ENCODE measurements around the gene AFF3.

AFF3 gene

DNA sequence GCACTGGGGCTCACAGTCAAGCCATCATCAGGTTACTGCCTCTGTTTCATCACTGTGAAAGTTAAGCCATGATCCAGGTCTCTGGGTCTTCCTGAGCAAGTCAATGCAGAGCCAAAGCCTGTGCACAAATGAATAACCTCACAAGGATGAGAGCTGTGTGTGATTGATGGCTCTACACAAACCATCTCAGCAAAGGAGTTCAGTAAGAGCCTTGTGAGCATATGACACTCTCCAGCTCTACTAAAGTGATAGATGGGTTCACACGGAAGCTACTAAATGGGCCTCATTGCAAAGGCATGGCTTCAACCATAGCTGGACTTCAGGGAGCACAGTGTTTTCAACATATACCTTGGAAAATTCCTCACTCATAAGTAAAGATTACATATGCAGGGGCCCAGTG is 101.5 kb downstream of the AFF3 start:
- no peak for DNase-seq

DNA sequence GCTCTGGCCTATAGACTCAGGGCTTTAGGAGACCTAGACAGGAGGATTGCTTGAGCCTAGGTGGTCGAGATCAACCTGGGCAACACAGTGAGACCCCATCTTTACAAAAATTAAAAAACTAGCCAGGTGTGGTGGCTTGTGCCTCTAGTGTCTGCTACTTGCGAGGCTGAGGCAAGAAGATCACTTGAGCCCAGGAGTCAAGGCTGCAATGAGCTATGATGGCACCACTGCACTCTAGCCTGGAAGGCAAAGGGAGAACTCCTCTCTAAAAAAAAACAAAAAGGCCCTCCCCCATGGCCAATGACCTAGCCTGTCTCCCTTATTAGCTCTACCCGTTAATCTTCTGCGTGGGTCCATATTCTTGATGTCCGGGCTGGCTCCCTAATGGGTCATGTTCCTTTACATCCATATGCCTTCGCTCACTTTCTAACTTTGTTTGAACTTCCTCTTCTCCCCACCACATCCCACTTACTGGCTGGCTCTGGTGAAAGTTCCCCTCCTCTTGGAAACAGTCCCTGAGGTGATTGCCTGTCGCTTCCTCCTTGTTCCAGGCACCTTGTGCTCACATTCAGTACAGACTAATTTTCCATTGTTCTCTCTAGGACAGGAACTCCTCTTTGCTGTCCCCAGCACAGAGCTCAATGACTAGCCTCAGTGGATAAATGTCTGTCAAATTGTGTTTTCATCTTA is 103.0 kb downstream of the AFF3 start:
- no peak for DNase-seq

DNA sequence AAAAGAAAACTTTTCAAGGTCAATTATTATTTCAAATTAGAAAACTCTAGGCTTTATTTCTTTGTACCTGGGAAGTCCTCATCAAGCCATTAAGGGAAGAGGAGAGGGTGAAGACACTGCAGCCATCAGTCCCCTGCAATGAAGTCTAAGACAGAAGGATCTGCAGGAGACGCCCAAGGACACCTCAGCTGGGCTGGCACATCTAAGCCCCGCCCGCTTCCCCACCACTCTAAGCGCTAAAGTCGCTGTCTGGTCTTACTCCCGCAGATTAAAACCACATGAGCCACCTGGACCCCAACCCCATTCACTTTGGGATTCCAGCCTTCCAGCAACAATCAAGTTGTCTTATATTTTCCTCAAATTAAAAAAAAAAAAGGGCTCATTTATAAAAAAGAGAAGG is 104.4 kb downstream of the AFF3 start:
- DNase-seq = no peak

DNA sequence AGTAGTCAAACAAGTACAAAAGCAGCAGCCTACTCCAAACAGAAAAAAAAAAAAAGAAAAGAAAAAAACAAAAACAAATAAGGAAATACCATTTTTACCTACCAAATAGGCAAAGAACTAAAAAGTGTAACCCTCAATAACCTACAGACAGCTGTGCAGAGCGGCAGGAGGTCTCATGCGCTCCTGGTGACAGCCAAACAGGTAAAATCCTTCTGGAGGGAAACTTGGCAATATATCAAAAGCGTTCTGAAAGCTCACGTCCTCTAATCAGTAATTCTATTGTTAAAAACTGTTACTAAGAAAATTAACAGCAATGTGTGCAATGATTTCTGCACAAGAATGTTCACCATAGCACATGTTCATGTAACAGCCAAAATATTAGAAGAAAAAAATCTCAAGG is 105.6 kb downstream of the AFF3 start:
- no peak for DNase-seq

DNA sequence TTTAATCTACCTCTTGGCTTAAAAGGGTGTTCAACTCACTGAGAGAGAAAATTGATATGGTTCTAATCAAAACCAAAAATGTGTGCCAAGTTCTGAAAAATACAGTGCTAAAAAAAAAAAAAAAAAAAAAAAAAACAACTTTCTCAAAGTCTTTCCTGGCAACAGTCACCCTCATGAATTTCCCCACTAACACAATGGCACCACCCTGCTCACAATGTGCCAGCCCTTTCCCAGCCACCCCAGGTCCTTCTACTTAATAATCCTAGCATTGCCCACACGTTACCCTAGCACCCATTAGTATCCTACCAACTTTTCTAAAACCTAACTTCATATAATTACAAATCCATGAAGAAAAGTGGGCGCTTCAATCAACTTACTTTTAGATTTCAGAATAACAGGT is 106.4 kb downstream of the AFF3 start:
- no peak for DNase-seq

DNA sequence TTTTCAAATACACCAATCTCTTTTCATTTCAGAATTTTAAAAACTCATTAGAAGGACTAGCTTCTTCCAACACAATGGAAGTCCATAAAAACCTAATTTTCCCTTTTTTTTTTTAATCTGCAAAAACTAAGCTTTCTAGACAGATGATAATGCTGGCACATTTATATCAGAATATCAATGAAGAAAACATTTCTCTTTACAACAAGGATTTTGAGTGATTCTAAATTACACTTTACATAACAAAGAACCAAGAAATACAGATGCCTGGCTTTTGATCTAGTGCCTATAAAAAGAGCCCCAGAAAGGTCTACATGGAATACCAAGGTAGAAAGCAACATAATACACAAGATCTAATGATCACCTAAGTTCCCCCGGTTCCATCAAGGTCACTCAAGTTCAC is 108.0 kb downstream of the AFF3 start:
- DNase-seq = no peak

DNA sequence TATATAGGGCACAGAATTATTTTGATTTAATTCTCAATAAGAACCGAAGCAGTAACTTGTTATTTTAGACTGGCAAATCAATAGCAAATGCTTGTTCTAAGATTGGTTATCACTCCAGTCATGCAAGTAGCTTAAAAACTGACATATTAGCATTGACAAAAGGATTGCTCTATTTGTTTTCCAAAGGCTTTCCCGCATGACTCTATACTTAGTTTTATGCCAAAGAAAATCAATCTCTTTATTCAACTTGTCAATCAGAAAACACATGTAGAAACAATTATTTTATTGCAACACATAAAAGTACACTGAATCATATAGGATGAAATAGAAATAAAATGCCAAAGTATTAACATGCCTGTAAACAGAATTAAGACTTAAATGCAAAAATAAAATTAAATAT is 108.4 kb downstream of the AFF3 start:
- DNase-seq = no peak

DNA sequence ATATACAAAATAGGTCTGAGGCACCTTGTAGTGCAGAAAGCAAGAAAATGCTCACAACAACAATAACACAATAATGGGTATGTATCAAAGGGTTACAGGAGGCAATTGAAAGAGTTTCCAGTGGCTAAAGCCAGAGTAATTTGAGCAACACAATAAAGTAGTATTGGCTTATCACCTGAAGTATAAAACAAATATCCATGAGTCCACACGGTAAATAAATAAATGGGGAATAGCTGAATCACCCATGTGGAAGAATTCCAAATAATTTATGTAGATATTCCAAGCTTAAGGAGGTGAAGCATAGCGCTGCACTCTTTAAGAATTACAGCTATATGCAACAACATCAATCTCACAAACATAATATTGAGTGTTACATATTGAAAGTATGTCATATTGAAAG is 110.8 kb downstream of the AFF3 start:
- DNase-seq = no peak

DNA sequence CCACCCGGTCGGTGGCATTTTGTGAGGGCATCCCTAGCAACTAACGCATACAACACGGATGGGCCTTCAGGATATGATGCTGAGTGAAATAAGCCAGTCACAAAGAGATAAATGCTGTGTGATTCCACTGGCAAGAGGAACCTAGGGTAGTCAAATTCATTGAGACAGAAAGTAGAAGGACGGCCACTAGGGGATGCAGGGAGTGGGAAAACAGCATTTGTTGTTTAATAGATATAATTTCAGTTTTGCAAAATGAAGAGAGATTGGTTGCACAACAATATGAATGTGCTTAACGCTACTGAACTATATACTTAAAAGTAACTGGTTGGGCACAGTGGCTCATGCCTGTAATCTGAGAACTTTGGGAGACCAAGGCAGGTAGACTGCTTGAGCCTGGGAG is 112.9 kb downstream of the AFF3 start:
- no peak for DNase-seq

DNA sequence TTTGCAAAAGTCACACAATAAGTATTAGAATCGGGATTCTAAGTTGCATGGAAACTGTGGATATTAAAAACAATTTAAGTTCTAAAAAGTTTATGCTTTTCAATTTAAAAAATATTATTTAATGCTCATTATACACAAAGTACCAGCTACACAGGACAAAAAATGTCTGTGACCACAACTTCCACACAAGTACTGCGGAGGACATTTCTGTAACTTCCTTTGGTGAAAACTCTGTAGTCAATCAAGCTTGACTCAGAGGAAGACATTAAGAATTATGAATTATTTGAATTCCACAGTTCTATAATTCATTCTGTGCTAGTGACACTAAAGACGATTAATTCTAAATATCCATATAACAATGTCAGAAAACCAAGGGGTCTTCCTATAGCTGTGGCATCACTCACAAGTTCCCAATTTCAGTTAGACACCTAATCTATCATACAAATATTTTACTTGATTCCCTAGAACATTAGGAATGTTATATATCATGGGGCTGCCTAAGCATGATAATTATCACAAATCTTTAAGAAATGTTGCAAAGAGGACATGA is 120.5 kb downstream of the AFF3 start:
- no peak for DNase-seq

DNA sequence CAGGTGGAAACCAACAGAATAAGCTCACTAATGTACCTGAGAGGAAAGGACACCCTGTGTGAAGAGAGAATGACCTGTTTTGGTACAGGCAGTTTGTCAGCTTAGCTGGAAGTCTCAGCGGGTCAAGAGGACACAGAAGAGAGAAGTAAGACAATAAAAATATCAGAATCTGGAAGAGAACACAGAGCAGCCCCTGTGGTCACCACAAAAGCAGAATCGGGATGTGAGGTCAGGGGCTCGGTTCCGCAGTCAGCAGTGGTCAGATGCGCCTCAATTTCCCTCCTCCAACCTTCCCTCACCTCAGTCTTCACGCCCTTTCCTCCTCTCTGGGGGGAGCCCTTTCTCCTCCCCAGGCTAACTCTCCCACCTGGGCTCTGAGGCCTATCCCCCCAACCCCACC is 122.9 kb downstream of the AFF3 start:
- DNase-seq = no peak

DNA sequence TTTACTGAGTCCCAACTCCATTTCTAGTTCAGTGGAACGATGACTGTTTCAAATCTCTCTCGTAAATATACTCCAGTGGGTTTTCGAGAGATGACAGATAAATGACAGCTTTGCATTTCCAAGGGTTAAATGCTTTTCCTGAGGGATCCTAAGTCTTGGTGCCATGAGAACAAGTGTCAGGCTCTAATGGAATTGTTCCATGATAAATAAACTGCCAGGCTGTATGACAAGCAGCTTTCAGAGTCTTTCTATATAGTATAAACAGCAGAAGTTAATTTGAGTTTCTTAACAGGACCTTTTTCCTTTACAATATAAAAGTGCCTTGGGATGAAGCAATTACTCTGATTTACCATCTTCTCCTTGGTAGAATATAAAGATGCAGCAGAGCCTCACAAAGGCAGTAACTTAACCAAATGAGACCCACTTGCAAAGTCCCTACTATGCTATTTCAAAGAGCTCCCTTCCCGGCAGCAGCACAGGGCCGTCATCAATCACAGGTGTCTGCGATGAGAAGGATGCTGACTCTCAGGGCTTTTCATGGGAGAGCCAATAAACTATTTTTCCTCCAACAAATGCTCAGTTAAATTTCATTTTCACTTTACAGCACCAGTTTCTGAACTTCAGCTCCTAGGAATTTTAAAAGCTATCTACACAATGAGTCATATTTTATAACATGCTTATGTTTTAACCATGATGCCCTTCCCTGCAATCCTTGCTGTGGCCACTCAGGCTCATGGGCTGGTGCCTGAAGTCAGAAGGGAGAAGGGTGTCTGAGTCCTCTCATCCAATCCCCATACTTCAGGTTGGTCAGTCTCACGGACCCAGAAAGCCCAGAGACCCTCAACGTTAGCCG is 123.8 kb downstream of the AFF3 start:
- no peak for DNase-seq

DNA sequence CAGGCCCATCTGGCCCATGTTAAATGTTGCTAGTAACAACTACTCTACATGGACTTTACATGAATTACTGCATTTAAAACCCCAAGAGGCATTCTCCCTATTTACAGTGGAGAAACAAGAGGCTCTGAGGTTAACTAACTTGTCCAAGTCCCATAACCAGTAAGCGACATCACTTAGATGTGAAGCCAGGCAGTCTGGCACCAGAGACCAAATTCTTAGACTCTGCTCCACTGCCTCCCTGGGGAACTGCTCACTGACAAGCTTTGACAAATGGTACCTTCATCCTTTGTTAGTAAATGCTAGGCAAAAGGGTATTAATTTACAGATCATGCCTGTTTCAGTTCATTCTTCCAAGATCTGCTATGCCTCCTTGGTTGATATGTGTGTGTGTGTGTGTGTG is 124.8 kb downstream of the AFF3 start:
- no peak for DNase-seq

DNA sequence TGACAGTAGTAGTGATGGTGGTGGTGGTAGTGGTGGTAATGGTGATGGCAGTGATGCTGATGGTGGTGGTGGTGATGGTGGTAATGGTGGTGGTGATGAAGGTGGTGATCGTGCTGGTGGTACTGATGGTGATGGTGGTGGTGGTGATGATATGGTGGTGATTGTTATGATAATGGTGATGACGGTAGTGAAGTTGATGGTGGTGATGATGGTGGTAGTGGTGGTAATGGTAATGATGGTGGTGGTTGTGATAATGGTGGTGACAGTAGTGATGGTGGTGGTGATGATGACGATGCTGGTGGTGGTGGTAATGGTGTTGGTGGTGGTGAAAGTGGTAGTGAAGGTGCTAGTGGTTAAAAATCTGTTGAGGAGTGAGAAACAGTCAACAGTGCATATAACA is 125.6 kb downstream of the AFF3 start:
- no peak for DNase-seq

DNA sequence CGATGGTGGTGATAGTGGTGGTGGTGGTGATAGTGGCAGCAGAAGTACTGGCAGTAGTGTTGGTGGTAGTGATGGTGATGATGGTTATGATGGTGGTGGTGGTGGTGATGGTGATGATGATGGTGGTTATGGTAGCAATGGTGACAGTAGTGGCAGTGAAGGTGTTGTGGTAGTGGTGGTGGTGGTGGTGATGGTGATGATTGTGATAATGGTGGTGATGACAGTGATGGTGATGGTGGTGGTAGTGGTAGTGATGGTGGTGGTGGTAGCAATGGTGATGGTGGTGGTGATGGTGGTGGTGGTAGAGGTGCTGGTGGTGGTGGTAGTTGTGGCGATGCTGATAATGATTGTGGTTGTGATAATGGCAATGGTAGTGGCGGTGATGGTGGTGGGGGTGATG is 126.5 kb downstream of the AFF3 start:
- DNase-seq = no peak

DNA sequence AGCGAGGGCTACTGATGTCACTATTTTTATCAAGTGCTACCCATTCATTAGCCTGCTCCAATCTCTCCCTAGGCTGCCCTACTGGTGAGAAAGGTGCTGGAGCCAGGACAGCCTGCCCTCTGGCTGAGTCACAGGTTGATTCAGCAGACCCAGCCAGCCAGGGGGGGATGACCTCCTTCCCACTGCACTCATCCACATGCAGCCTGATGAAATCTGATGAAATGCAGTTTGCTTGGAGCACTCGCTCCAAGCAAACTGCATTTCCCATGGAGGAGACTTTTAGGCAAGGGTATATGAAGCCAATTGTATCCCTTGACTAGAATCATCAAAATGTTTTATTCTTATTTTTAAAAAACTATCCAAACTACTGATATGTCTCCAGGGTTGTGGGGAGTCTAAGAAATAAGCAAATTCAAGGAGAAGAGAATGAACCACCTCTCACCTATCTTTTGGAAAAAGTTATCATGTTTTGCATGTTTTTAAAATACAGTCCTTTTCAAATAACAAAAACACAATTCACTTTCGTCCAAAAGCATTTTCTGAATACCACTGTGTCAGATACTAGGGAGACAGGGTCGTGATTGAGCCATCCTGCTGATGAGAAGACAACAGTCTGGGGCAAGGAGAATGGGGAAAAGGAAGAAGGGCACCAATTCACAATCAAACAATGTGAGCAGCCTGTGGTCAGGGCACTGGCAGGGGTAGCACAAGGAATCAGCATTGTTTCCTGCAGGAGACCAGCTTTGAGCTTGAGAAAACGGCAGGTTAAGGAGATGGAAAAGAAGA is 128.3 kb downstream of the AFF3 start:
- no peak for DNase-seq

DNA sequence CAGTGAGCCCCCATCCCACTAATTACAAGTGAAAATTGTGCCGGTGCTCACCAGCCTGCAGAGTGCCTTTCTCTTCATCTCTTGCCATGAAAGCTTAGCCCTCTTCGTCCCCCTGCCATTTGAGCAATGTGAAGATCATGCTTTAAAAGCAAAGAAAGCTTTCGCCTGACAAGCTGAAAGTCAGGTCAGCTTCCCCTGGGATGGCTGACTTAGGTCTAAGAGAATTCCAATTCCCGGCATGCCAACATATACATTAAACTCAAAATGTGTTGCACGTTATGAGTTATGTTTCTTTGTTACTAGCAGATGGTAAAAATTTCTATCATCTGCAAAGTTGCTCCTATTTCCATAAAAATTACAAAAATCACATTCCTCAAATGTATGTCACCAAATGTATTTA is 129.8 kb downstream of the AFF3 start:
- DNase-seq = no peak

DNA sequence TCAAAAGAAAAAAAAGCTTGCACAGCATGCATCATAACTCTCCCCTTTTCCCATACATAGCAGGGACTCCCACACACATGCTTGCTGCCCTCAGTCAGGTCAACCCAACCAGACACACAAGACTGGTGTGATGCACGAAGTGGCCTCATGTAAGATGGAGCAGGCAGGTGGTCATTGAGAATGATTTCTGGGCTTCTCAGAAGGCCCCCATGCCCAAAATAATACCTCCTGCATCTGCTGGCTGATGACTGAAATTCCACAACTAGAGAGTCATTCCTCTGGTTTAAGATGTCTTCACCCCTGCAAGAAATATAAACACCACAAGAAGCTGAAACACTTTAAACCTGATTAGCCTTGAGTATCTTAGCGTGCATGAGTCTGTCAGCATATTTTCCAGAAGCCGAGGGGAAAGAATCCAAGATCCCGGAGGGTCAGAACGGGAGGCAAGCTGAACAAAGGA is 131.1 kb downstream of the AFF3 start:
- no peak for DNase-seq

DNA sequence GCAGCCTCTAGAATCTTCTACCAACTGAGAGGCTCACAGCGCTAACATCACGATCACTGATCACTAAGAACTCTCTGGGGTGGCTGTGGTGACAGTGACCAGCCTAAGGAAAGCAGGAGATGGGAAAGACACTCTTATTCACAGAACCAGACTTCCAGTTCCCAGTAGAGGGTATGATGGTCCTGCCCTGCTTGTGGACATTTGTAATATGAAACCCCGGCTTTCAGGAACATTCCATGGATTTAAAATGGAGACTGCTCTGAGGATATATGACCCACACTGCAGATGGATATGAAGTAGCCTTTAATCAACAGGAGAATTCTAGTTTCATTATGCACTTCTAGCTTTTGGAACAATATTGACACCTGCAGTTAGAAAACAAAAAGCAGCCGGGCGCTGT is 131.8 kb downstream of the AFF3 start:
- DNase-seq = no peak

DNA sequence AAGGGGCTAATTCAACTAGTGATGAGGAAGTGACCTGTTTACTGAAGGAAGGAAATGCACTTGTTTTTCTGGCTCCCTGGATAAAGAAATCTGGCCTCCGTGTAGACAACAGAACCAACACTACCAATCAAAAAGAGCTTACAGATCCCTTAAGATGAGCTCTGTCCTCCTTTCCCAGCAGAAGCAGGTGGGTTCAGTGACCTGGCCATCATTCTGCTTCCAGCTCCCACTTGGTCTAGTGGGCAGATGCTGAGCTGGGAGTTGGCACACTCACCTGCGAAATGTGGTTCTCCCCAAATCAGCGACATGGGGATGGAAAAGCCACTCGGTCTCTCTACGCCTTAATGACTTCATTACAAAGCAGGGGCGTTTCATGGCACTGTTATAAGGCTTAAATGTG is 132.6 kb downstream of the AFF3 start:
- no peak for DNase-seq

DNA sequence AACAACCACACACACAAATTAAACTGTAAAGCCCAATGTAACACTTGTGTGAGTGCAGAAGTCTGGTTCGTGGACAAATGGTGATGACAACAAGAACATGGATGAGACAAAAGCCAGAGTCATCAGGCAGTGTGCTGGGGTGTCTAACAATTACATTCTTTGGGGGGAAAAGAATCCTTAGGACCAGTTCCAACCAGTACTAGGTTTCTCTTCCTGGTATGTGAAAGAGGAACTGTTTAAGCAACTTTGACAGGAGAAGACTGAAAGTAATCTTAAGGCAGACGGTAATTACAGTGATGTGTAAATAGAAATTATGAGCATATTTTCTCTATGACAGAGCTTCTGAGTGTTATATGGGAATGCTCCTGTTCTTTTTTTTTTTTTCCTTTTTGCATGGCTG is 133.4 kb downstream of the AFF3 start:
- DNase-seq = no peak

DNA sequence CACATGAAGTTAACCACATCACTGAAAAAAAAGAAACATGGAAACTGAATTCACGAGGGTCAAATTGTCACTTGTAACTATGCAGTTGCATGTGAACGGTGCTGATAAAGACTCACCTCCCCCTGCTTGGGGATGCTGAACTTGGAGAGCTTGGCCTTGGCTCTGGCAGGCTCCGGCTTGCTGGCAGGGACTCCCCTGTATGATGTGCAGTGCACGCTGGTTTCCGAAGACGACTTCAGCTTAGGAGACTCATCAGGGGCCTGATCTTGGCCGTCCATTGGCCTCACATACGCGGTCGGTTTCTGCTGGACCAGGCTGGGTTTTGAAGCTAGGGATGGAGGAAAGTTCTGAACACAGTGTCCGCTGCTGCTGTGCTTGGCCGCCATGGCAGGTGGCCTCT is 135.9 kb downstream of the AFF3 start:
- DNase-seq = no peak

DNA sequence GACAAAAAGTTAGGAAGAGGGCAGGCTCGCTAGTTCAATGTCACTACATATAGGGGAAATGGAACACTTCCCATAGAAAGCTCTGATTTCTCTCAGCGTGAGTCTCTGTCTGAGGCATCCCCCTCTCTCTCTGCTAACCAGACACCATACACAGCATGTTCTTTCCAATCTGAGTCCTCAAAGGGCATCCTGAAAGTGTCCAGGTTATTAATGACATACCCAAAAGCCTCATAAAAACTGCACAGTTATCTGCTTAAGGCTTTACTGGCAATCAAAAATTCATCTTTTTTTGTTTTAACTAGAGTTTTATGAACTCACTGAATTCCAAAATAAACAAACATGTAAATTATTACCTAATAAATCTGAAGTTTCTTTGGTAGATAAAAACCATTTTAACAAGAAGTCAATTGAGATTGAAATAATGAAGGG is 137.4 kb downstream of the AFF3 start:
- DNase-seq = no peak
